SU-DHL-6 (cell line): ENCODE data around the gene SLC6A17.

ENCODE experiments used
- CTCF ChIP-seq: fragments of 200-600 bp; sonication (generic); IDR thresholded peaks from one replicate; pipeline ENCODE4 v1.5.1; 2017; ENCODE audit warnings: antibody characterized with exemption, mild to moderate bottlenecking, low read length, moderate library complexity; ENCODE audit not compliant: insufficient read depth, poor library complexity, severe bottlenecking
- EZH2phosphoT487 ChIP-seq: fragments of 200-600 bp; sonication (generic), shearing (Covaris generic); conservative IDR thresholded peaks from 2 replicates; pipeline ENCODE4 v1.6.1; 2018; ENCODE audit warnings: mild to moderate bottlenecking, antibody characterized with exemption, low read length, moderate library complexity, mixed read lengths

- TF ChIP-seq CTCF, result no peak
- TF ChIP-seq EZH2phosphoT487, result no peak
Observed at GRCh38 chr1:110161849-110162248, 11.6 kb downstream of the SLC6A17 start.
